HEK293 (cell line): ENCODE results near the gene AKAP6.

Experiments
- CTCF ChIA-PET: fragments of 350-600 bp; formaldehyde crosslinking; extraction: SDS; loops from one replicate; lab custom pipeline; 2021; ENCODE audit warnings: antibody characterized with exemption; lab: Yijun Ruan, JAX
- POLR2A ChIA-PET: fragments of 300-600 bp; formaldehyde crosslinking; extraction: SDS; loops from one replicate; lab custom pipeline; 2020; ENCODE audit warnings: antibody characterized with exemption, inconsistent platforms; lab: Yijun Ruan, JAX
- H3K27ac ChIP-seq: fragments of 200-500 bp; sonication (Bioruptor generic); 2 replicates; pipeline ENCODE4 v1.5.1; 2014; ENCODE audit warnings: low read depth, low read length, control low read depth, inconsistent platforms; ENCODE audit errors: extremely low read depth
- H3K36me3 ChIP-seq, 2 experiments: fragments of 200-500 bp in 1 of 2; sonication (Bioruptor generic) in 1 of 2; 1 replicate in 1 of 2; 2 replicates in 1 of 2; pipeline ENCODE4 v1.5.1; 2014 to 2017; ENCODE audit warnings: inconsistent platforms in 2 of 2, low read length in 2 of 2; ENCODE audit not compliant: control insufficient read depth in 2 of 2, insufficient read depth in 1 of 2
- H3K4me1 ChIP-seq: fragments of 200-500 bp; sonication (Bioruptor generic); 2 replicates; pipeline ENCODE4 v1.5.1; 2014; ENCODE audit warnings: mild to moderate bottlenecking, low read length, inconsistent platforms; ENCODE audit not compliant: control insufficient read depth, insufficient read depth
- H3K4me3 ChIP-seq: 2 replicates; pipeline ENCODE4 v1.5.1; 2011; ENCODE audit warnings: low read depth, mild to moderate bottlenecking, control low read depth, low read length, moderate library complexity
- H3K9me3 ChIP-seq: fragments of 200-500 bp; sonication (Bioruptor generic); 2 replicates; pipeline ENCODE4 v1.5.1; 2014; ENCODE audit warnings: low read depth, low read length, inconsistent platforms; ENCODE audit not compliant: control insufficient read depth, insufficient read depth
- IKZF3 ChIP-seq: fragments of 450-650 bp; IDR thresholded peaks from 2 replicates; pipeline ENCODE4 v1.5.0; 2018; ENCODE audit warnings: missing biosample characterization, mild to moderate bottlenecking, missing genetic modification characterization, moderate library complexity
- MYNN ChIP-seq: fragments of 450-650 bp; formaldehyde crosslinking; IDR thresholded peaks from 2 replicates; pipeline ENCODE4 v1.5.1; 2016; ENCODE audit warnings: missing biosample characterization, missing genetic modification characterization, borderline replicate concordance
- PRDM10 ChIP-seq: fragments of 450-650 bp; formaldehyde crosslinking; IDR thresholded peaks from 2 replicates; pipeline ENCODE4 v1.5.1; 2016; ENCODE audit warnings: missing biosample characterization, missing genetic modification characterization
- PRDM4 ChIP-seq: fragments of 450-650 bp; formaldehyde crosslinking; IDR thresholded peaks from 2 replicates; pipeline ENCODE4 v1.5.1; 2017; ENCODE audit warnings: missing biosample characterization, missing genetic modification characterization
- RBAK ChIP-seq: fragments of 450-650 bp; formaldehyde crosslinking; IDR thresholded peaks from 2 replicates; pipeline ENCODE4 v1.5.1; 2016; ENCODE audit warnings: missing biosample characterization, missing genetic modification characterization
- REPIN1 ChIP-seq: fragments of 450-650 bp; formaldehyde crosslinking; IDR thresholded peaks from 2 replicates; pipeline ENCODE4 v1.5.1; 2017; ENCODE audit warnings: missing biosample characterization, missing genetic modification characterization, low read depth
- SCRT2 ChIP-seq: fragments of 450-650 bp; formaldehyde crosslinking; IDR thresholded peaks from 2 replicates; pipeline ENCODE4 v1.5.1; 2016; ENCODE audit warnings: missing biosample characterization, missing genetic modification characterization
- SP3 ChIP-seq: fragments of 450-650 bp; formaldehyde crosslinking; IDR thresholded peaks from 2 replicates; pipeline ENCODE4 v1.5.1; 2016; ENCODE audit warnings: missing biosample characterization, missing genetic modification characterization
- WT1 ChIP-seq: fragments of 450-650 bp; formaldehyde crosslinking; IDR thresholded peaks from 2 replicates; pipeline ENCODE4 v1.5.1; 2016; ENCODE audit warnings: missing biosample characterization, missing genetic modification characterization
- ZBTB17 ChIP-seq: fragments of 450-650 bp; formaldehyde crosslinking; IDR thresholded peaks from 2 replicates; pipeline ENCODE4 v1.5.1; 2016; ENCODE audit warnings: missing biosample characterization, missing genetic modification characterization
- ZBTB20 ChIP-seq: fragments of 450-650 bp; formaldehyde crosslinking; IDR thresholded peaks from 2 replicates; pipeline ENCODE4 v1.5.1; 2016; ENCODE audit warnings: missing biosample characterization, missing genetic modification characterization
- ZBTB48 ChIP-seq: fragments of 450-650 bp; formaldehyde crosslinking; IDR thresholded peaks from 2 replicates; pipeline ENCODE4 v1.5.1; 2016; ENCODE audit warnings: missing biosample characterization, missing genetic modification characterization
- ZEB2 ChIP-seq: fragments of 450-650 bp; formaldehyde crosslinking; IDR thresholded peaks from 2 replicates; pipeline ENCODE4 v1.5.1; 2016; ENCODE audit warnings: missing biosample characterization, missing genetic modification characterization
- ZFP3 ChIP-seq: fragments of 450-650 bp; formaldehyde crosslinking; IDR thresholded peaks from 2 replicates; pipeline ENCODE4 v1.5.1; 2016; ENCODE audit warnings: low read depth, missing biosample characterization, missing genetic modification characterization
- ZFP69B ChIP-seq: fragments of 450-650 bp; formaldehyde crosslinking; IDR thresholded peaks from 2 replicates; pipeline ENCODE4 v1.5.1; 2016; ENCODE audit warnings: missing biosample characterization, missing genetic modification characterization
- ZIC2 ChIP-seq: fragments of 450-650 bp; formaldehyde crosslinking; IDR thresholded peaks from 2 replicates; pipeline ENCODE4 v1.5.1; 2016; ENCODE audit warnings: missing biosample characterization, missing genetic modification characterization
- ZNF146 ChIP-seq: fragments of 450-650 bp; formaldehyde crosslinking; IDR thresholded peaks from 2 replicates; pipeline ENCODE4 v1.5.1; 2016; ENCODE audit warnings: missing biosample characterization, missing genetic modification characterization
- ZNF266 ChIP-seq: fragments of 450-650 bp; formaldehyde crosslinking; IDR thresholded peaks from 2 replicates; pipeline ENCODE4 v1.5.1; 2016; ENCODE audit warnings: missing biosample characterization, missing genetic modification characterization, low read depth
- ZNF341 ChIP-seq: fragments of 450-650 bp; formaldehyde crosslinking; IDR thresholded peaks from 2 replicates; pipeline ENCODE4; 2016; ENCODE audit warnings: low read depth, missing biosample characterization, missing genetic modification characterization
- ZNF362 ChIP-seq: fragments of 450-650 bp; formaldehyde crosslinking; IDR thresholded peaks from 2 replicates; pipeline ENCODE4 v1.5.1; 2016; ENCODE audit warnings: missing biosample characterization, missing genetic modification characterization
- ZNF548 ChIP-seq: fragments of 450-650 bp; formaldehyde crosslinking; IDR thresholded peaks from 2 replicates; pipeline ENCODE4 v1.5.1; 2016; ENCODE audit warnings: missing biosample characterization, missing genetic modification characterization
- ZNF580 ChIP-seq: fragments of 450-650 bp; formaldehyde crosslinking; IDR thresholded peaks from 2 replicates; pipeline ENCODE4 v1.5.1; 2016; ENCODE audit warnings: missing biosample characterization, missing genetic modification characterization
- ZNF600 ChIP-seq: fragments of 450-650 bp; formaldehyde crosslinking; IDR thresholded peaks from 2 replicates; pipeline ENCODE4 v1.5.1; 2016; ENCODE audit warnings: missing biosample characterization, missing genetic modification characterization
- ZNF610 ChIP-seq: fragments of 450-650 bp; formaldehyde crosslinking; IDR thresholded peaks from 2 replicates; pipeline ENCODE4 v1.5.1; 2016; ENCODE audit warnings: missing biosample characterization, missing genetic modification characterization, borderline replicate concordance
- ZNF692 ChIP-seq: fragments of 450-650 bp; formaldehyde crosslinking; IDR thresholded peaks from 2 replicates; pipeline ENCODE4 v1.5.1; 2016; ENCODE audit warnings: missing biosample characterization, missing genetic modification characterization
- ZXDB ChIP-seq: fragments of 450-650 bp; formaldehyde crosslinking; IDR thresholded peaks from 2 replicates; pipeline ENCODE4 v1.5.1; 2016; ENCODE audit warnings: missing biosample characterization, missing genetic modification characterization

Gene AKAP6

GRCh38 chr14:32508281-32508680 lies 179.2 kb downstream of the AKAP6 start:
- H3K4me3 ChIP-seq = no peak overlapping the region
- H3K4me1 ChIP-seq = peaks cover 7% of the 10 kb centered on the region
- no peak for TF ChIP-seq ZNF146
- no peak for TF ChIP-seq ZXDB (tag by site-specific recombination)
- TF ChIP-seq ZNF548 (tag by site-specific recombination) = no peak
- no peak for TF ChIP-seq MYNN (tag by site-specific recombination)
- H3K36me3 ChIP-seq = no peaks in the 10 kb centered on the region
- ChIA-PET CTCF (interaction anchor here (0.6 kb wide), 1 partner anchor 83 kb away, joined by 3 read pairs; no protein-coding TSS in a partner anchor), POLR2A (no interaction called here)
- no peaks in the 10 kb centered on the region for H3K9me3 ChIP-seq
- no peak overlapping the region for H3K27ac ChIP-seq

GRCh38 chr14:32509632-32510187 lies 180.6 kb downstream of the AKAP6 start:
- Histone ChIP-seq H3K27ac (no peak overlapping the region; the same call in 1 of the 2 replicates), H3K4me3 (no peak overlapping the region), H3K36me3 (no peaks in the 10 kb centered on the region), H3K4me1 (peaks cover 7% of the 10 kb centered on the region), H3K9me3 (no peaks in the 10 kb centered on the region)
- CTCF ChIA-PET = interaction anchor here (0.6 to 0.8 kb wide), 2 partner anchors 583 to 1755 kb away, joined by 3 read pairs; no protein-coding TSS in a partner anchor
- POLR2A ChIA-PET = no interaction called here
- TF ChIP-seq ZFP3 (tag by site-specific recombination) (no peak), WT1 (tag by site-specific recombination) (0 out of 2 replicates have a peak, but pooled peaks have one; percentile 23), ZNF362 (no peak), ZEB2 (tag by site-specific recombination) (0 out of 2 replicates have a peak, but pooled peaks have one; percentile 21), ZNF610 (tag by site-specific recombination) (peak; percentile 80; the same call in 1 of the 2 replicates), SCRT2 (tag by site-specific recombination) (no peak), ZNF580 (tag by site-specific recombination) (no peak), ZBTB20 (tag by site-specific recombination) (0 out of 2 replicates have a peak, but pooled peaks have one; percentile 27), ZNF266 (tag by site-specific recombination) (no peak), ZNF600 (tag by site-specific recombination) (peak; percentile 40; the same call in 1 of the 2 replicates), ZBTB48 (tag by site-specific recombination) (peak; percentile 25; the same call in 1 of the 2 replicates), RBAK (tag by site-specific recombination) (no peak), REPIN1 (tag by site-specific recombination) (no peak), ZNF341 (tag by site-specific recombination) (peak; percentile 22), ZBTB17 (0 out of 2 replicates have a peak, but pooled peaks have one; percentile 17), ZFP69B (tag by site-specific recombination) (peak; percentile 81), SP3 (peak; percentile 20; the same call in 1 of the 2 replicates), PRDM4 (tag by site-specific recombination) (no peak), IKZF3 (tag by site-specific recombination) (peak; percentile 32; the same call in 1 of the 2 replicates), ZNF692 (peak; percentile 93), ZIC2 (tag by site-specific recombination) (peak; percentile 83), PRDM10 (tag by site-specific recombination) (peak; percentile 39; the same call in 1 of the 2 replicates)
